Measurements from ENCODE around the gene AGXT. TPM values are rescaled to one million over a fixed set of nuclear protein-coding genes. Genes with fewer than 3 reads are reported as not detected.

Gene AGXT
- total RNA-seq, 1 experiment from 2014 or later = not detected

- DNase-seq (ENCODE audit: low spot score) = peak; percentile 26
- in situ Hi-C loops (cut with HindIII; ENCODE audit: low sequenced_read_pairs) = no loop called here
Observed at GRCh38 chr2:240906141-240906910, 37.7 kb downstream of the AGXT start, which contains the start of gene CROCC2. Gene CROCC2 (plus strand): TSS chr2:240906336. CDS start chr2:240906514, 178 bp downstream.

GRCh38 chr2:240906911-240907590 lies 38.4 kb downstream of the AGXT start:
- in situ Hi-C loops (cut with HindIII; ENCODE audit: low sequenced_read_pairs) = no loop called here
- DNase-seq (ENCODE audit: low spot score) = no peak

- no peak for DNase-seq (ENCODE audit: low spot score)
- in situ Hi-C loops (cut with HindIII; ENCODE audit: low sequenced_read_pairs) = no loop called here
Observed at GRCh38 chr2:240909216-240909974, 40.8 kb downstream of the AGXT start.

- in situ Hi-C loops (cut with HindIII; ENCODE audit: low sequenced_read_pairs) = no loop called here
Observed at GRCh38 chr2:240911641-240912265, 43.1 kb downstream of the AGXT start.

GRCh38 chr2:240912878-240913809 lies 44.5 kb downstream of the AGXT start:
- DNase-seq (ENCODE audit: low spot score) = no peak
- in situ Hi-C loops (cut with HindIII; ENCODE audit: low sequenced_read_pairs) = no loop called here

More at GRCh38 chr2:240911641-240912265, 43.1 kb downstream of the AGXT start:
- DNase-seq (ENCODE audit: low spot score) = no peak

GRCh38 chr2:240913810-240914644 lies 45.4 kb downstream of the AGXT start:
- in situ Hi-C loops (cut with HindIII; ENCODE audit: low sequenced_read_pairs) = no loop called here
- peak; percentile 89 for DNase-seq (ENCODE audit: low spot score)

- DNase-seq (ENCODE audit: low spot score) = no peak
- in situ Hi-C loops (cut with HindIII; ENCODE audit: low sequenced_read_pairs) = no loop called here
Observed at GRCh38 chr2:240914645-240915525, 46.3 kb downstream of the AGXT start.

GRCh38 chr2:240915526-240916341 lies 47.1 kb downstream of the AGXT start:
- in situ Hi-C loops (cut with HindIII; ENCODE audit: low sequenced_read_pairs) = no loop called here
- no peak for DNase-seq (ENCODE audit: low spot score)

- in situ Hi-C loops (cut with HindIII; ENCODE audit: low sequenced_read_pairs) = no loop called here
Observed at GRCh38 chr2:240916571-240917008, 48.0 kb downstream of the AGXT start.

GRCh38 chr2:240917009-240917683 lies 48.5 kb downstream of the AGXT start:
- in situ Hi-C loops (cut with HindIII; ENCODE audit: low sequenced_read_pairs) = no loop called here
- DNase-seq (ENCODE audit: low spot score) = no peak

More at GRCh38 chr2:240916571-240917008, 48.0 kb downstream of the AGXT start:
- DNase-seq (ENCODE audit: low spot score) = no peak

- in situ Hi-C loops (cut with HindIII; ENCODE audit: low sequenced_read_pairs) = no loop called here
- DNase-seq (ENCODE audit: low spot score) = no peak
Observed at GRCh38 chr2:240917684-240918257, 49.1 kb downstream of the AGXT start.

- in situ Hi-C loops (cut with HindIII; ENCODE audit: low sequenced_read_pairs) = no loop called here
Observed at GRCh38 chr2:240918258-240919091, 49.9 kb downstream of the AGXT start.

GRCh38 chr2:240919161-240919781 lies 50.6 kb downstream of the AGXT start:
- DNase-seq (ENCODE audit: low spot score) = no peak
- in situ Hi-C loops (cut with HindIII; ENCODE audit: low sequenced_read_pairs) = no loop called here

More at GRCh38 chr2:240918258-240919091, 49.9 kb downstream of the AGXT start:
- DNase-seq (ENCODE audit: low spot score) = no peak

All from G401 (cell line).